ENCODE data around the gene PRR4.

The PRR4 gene, protein sequence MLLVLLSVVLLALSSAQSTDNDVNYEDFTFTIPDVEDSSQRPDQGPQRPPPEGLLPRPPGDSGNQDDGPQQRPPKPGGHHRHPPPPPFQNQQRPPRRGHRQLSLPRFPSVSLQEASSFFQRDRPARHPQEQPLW

DNA sequence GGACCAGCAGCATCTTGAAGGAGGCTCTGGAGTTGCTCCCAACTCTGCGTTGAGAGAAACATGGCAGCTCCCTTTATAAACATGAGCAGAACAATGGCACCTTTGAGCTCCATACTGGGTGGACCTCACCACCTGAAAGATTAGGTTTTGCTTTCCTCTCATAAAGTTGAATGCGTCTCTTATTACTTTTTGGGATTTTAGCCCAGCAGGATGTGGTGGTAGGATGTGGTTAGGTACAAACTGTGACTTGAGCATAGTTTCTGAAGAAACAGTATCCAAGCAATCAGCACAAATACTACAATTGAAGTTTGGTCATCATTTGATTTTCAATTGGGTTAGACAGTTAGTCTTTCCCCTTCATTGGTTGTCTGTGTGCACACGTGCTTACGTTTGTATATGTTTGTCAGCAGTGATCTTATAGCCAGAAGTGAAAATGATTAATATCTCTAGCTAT, at the start of gene PRR4:
PRR4 (minus strand) TSS at position 51 of the 454 bp plus-strand sequence; CDS start at position 13, 38 bp downstream.
- DNase-seq (ENCODE audit: low read depth in 3 of 3), result no peak

- no peak for DNase-seq (ENCODE audit: low read depth in 3 of 3)
These were observed 47.6 kb upstream of the PRR4 start for GRCh38 chr12:10896854-10897253.

DNA sequence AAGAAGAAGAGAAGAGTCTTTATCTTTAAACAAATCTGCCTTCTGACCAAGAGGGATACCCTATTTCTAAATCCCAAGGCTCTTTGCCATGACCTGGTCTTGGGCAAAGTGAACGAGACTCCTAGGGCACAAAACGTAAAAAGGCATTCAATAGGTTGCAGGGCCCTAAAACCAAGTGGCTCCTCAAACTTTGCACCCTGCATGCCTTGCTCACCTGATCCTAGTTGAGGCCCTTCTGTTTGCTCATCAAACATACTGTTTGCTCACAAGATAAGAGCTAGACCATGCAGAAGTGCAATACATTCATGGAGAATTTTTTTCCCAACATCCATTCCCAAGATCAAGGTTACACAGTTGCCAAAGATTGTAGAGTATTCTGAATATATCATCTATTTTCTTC, 42.7 kb upstream of the PRR4 start:
- no peak for DNase-seq (ENCODE audit: low read depth in 3 of 3)

DNA sequence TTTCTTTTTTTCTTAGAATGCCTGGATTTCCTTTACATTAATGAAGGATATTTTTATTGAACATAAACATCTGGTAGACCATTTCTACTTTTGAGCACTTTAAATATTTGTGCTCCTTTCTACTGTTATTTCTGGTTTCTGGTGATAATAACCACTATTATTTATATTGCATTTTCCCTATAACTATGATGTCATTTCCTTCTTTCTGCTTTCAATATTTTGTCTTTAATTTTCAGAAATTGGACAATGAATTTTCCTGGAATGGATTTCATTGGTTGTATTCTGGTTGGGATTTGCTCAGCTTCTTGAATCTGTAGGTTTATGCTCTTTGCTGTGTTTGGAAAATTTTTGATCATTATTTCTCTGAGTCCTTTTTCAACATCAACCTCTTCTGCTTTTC, 40.0 kb upstream of the PRR4 start:
- DNase-seq (ENCODE audit: low read depth in 3 of 3), result no peak

DNA sequence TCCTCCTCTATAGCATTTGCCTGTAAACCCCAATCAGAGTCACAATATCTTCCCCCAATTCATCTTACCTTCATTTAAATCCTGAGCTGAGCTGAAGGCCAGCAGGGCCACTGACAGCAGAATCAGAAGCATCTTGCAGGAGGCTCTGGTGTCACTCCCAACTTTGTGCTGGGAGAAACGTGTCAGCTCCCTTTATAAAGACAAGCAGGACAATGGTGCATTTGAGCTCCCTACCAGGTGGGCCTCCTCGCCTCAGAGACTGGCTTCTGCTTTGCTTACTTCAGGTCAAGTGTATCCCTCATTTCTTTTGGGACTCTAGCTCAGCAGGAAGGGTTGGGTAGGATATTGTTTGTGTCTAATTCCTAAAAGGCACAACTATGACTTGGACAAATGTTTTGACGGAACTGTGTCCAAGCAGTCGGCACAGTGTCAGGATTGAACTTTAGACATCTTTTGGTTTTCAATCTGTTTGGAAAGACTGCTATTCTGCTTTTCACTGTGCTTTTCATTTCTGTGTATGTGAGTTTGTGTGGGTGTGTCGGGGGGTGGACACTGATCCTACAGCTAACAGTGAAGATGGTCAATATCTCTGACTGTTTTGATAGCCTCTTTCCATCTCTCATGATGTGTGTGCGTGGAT, 34.9 kb upstream of the PRR4 start, which contains the start of gene PRH1:
PRH1 (minus strand) TSS at position 170 of the 640 bp plus-strand sequence; CDS start at position 132, 38 bp downstream.
- no peak for DNase-seq (ENCODE audit: low read depth in 3 of 3)

- DNase-seq (ENCODE audit: low read depth in 3 of 3), result no peak
These were observed 24.1 kb upstream of the PRR4 start for GRCh38 chr12:10873378-10873777.

- no peak for DNase-seq (ENCODE audit: low read depth in 3 of 3)
These were observed 18.1 kb upstream of the PRR4 start for GRCh38 chr12:10867381-10867780.

GRCh38 chr12:10863512-10864218, 14.4 kb upstream of the PRR4 start:
- DNase-seq (ENCODE audit: low read depth in 3 of 3), result no peak

GRCh38 chr12:10861366-10861765, 12.1 kb upstream of the PRR4 start:
- DNase-seq (ENCODE audit: low read depth in 3 of 3), result no peak

DNA sequence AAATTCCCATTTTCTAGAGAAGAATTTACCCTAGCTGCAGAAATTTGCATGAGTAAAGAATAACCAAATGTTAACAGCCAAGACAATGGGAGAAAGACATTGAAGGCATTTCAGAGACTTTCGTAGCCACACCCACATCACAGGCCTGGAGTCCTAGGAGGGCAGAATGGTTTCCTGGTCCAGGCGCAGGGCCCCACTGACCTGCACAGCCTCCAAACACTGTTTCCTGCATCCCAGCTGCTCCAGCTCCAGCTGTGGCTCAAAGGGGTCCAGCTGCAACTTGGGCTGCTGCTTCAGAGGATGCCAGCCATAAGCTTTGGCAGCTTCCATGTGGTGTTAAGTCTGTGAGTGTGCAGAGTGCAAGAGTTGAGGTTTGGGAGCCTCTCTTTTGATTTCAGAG, 6.5 kb upstream of the PRR4 start:
- DNase-seq (ENCODE audit: low read depth in 3 of 3), result no peak

GRCh38 chr12:10853776-10854175, 4.5 kb upstream of the PRR4 start:
- DNase-seq (ENCODE audit: low read depth in 3 of 3), result no peak

- no peak for DNase-seq (ENCODE audit: low read depth in 3 of 3)
These were observed 2.1 kb upstream of the PRR4 start for GRCh38 chr12:10851243-10851858.

DNA sequence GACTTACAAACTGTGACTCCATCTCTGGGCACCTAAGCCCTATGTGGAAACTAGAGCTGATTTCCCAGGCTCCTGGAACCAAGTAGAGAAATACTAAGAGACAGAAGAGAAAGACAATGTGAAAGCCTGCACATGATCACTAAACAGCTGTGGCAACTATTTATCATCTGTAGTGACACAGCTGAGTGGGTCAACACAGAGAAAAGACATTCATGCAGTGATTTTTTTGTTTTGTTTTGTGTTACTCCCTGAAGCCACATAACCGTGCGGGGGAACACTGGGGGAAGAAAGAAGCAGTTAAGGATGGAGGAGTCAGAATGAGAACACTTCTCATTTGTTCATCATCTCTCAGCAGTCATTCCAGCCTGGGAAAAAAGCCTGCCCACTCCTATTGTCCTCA, 1.5 kb downstream of the PRR4 start:
- DNase-seq (ENCODE audit: low read depth in 3 of 3), result no peak

GRCh38 chr12:10842862-10843261, 6.4 kb downstream of the PRR4 start:
- no peak for DNase-seq (ENCODE audit: low read depth in 3 of 3)

DNA sequence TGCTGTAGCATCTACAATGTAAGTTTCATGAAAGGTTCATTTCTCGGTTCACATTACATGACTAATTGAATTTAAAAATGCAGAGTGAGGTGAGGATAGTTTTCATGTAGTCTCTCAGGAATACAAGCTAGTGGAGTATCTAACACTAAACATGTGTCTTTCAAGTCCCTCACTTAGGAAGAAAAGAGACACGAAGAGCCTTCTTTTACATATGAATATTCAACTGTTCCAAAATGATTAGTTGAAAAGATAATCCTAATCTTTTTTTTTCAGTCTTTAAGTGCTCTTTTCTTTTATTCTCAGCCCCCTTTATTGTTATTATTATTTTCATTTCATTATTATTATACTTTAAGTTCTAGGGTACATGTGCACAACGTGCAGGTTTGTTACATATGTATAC, 10.8 kb downstream of the PRR4 start:
- DNase-seq (ENCODE audit: low read depth in 3 of 3), result no peak

GRCh38 chr12:10829994-10830393, 19.3 kb downstream of the PRR4 start:
- no peak for DNase-seq (ENCODE audit: low read depth in 3 of 3)

- DNase-seq (ENCODE audit: low read depth in 3 of 3), result no peak
These were observed 23.0 kb downstream of the PRR4 start, which contains the start of gene TAS2R10 for GRCh38 chr12:10826258-10826657. Gene TAS2R10, minus strand, starts transcription at chr12:10826358. Its CDS starts 89 bp downstream, at chr12:10826269.

GRCh38 chr12:10824957-10825356, 24.3 kb downstream of the PRR4 start:
- DNase-seq (ENCODE audit: low read depth in 3 of 3), result no peak

GRCh38 chr12:10811883-10812536, 37.3 kb downstream of the PRR4 start:
- DNase-seq (ENCODE audit: low read depth in 3 of 3), result no peak

- no peak for DNase-seq (ENCODE audit: low read depth in 3 of 3)
These were observed 39.2 kb downstream of the PRR4 start, which contains the start of gene TAS2R9 for GRCh38 chr12:10810068-10810467. Gene TAS2R9, minus strand, starts transcription at chr12:10810168. Its CDS starts 93 bp downstream, at chr12:10810075.

GRCh38 chr12:10807186-10807585, 42.1 kb downstream of the PRR4 start, which contains the start of gene TAS2R8:
Gene TAS2R8, minus strand, starts transcription at chr12:10807286. Its CDS starts 306 bp downstream, at chr12:10806980.
- no peak for DNase-seq (ENCODE audit: low read depth in 3 of 3)

GRCh38 chr12:10802587-10802986, 46.7 kb downstream of the PRR4 start, which contains the start of gene TAS2R7:
Gene TAS2R7, minus strand, starts transcription at chr12:10802627. Its CDS starts 57 bp downstream, at chr12:10802570.
- no peak for DNase-seq (ENCODE audit: low read depth in 3 of 3)

All from stimulated activated CD4-positive, alpha-beta T cell treated with anti-CD3 and anti-CD28 coated beads, TNF-alpha, amount 100 ng/mL, for 4 hours (primary cell).